ENCODE results near the gene LTA4H.
"Not testable (repeated sequence)": the region's sequence is repeated elsewhere in the genome, so short reads cannot be mapped to it uniquely, and the experiment has no call there.

LTA4H gene

GRCh38 chr12:96068111-96068510 is 32.7 kb upstream of the LTA4H start:
- TF ChIP-seq ZFP30 (CRISPR knock-in tag; IDR thresholded peaks at IDR 0.05) (no peak), RARB (CRISPR knock-in tag; IDR thresholded peaks at IDR 0.05) (no peak), ZNF565 (CRISPR knock-in tag; conservative IDR thresholded peaks at IDR 0.05; ENCODE audit: low read depth) (no peak), ESRRG (CRISPR knock-in tag; IDR thresholded peaks at IDR 0.05) (no peak), TCF4 (CRISPR knock-in tag; IDR thresholded peaks at IDR 0.05; ENCODE audit: borderline replicate concordance) (no peak), CSRNP3 (CRISPR knock-in tag; IDR thresholded peaks at IDR 0.05) (no peak), SNAI2 (CRISPR knock-in tag; IDR thresholded peaks at IDR 0.05) (no peak), ISL1 (CRISPR knock-in tag; IDR thresholded peaks at IDR 0.05) (no peak), ZNF8 (CRISPR knock-in tag; IDR thresholded peaks at IDR 0.05) (no peak), ARNTL (CRISPR knock-in tag; IDR thresholded peaks at IDR 0.05; ENCODE audit: borderline replicate concordance, low read depth) (no peak), TOX (CRISPR knock-in tag; IDR thresholded peaks at IDR 0.05; ENCODE audit: borderline replicate concordance) (no peak), ZNF70 (CRISPR knock-in tag; IDR thresholded peaks at IDR 0.05) (no peak), POU6F1 (CRISPR knock-in tag; IDR thresholded peaks at IDR 0.05; ENCODE audit: borderline replicate concordance, low read depth) (no peak), OSR1 (CRISPR knock-in tag; IDR thresholded peaks at IDR 0.05) (no peak), PPARA (CRISPR knock-in tag; IDR thresholded peaks at IDR 0.05; ENCODE audit: borderline replicate concordance) (no peak), BACH2 (CRISPR knock-in tag; IDR thresholded peaks at IDR 0.05; ENCODE audit: borderline replicate concordance) (no peak), CREB5 (CRISPR knock-in tag; IDR thresholded peaks at IDR 0.05; ENCODE audit: low read depth) (no peak), ZFP3 (CRISPR knock-in tag; IDR thresholded peaks at IDR 0.05) (no peak)
- TF ChIP-seq, protein P1, sequence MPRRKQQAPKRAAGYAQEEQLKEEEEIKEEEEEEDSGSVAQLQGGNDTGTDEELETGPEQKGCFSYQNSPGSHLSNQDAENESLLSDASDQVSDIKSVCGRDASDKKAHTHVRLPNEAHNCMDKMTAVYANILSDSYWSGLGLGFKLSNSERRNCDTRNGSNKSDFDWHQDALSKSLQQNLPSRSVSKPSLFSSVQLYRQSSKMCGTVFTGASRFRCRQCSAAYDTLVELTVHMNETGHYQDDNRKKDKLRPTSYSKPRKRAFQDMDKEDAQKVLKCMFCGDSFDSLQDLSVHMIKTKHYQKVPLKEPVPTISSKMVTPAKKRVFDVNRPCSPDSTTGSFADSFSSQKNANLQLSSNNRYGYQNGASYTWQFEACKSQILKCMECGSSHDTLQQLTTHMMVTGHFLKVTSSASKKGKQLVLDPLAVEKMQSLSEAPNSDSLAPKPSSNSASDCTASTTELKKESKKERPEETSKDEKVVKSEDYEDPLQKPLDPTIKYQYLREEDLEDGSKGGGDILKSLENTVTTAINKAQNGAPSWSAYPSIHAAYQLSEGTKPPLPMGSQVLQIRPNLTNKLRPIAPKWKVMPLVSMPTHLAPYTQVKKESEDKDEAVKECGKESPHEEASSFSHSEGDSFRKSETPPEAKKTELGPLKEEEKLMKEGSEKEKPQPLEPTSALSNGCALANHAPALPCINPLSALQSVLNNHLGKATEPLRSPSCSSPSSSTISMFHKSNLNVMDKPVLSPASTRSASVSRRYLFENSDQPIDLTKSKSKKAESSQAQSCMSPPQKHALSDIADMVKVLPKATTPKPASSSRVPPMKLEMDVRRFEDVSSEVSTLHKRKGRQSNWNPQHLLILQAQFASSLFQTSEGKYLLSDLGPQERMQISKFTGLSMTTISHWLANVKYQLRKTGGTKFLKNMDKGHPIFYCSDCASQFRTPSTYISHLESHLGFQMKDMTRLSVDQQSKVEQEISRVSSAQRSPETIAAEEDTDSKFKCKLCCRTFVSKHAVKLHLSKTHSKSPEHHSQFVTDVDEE (CRISPR knock-in tag; IDR thresholded peaks at IDR 0.05), result no peak
- TF ChIP-seq, protein P2, sequence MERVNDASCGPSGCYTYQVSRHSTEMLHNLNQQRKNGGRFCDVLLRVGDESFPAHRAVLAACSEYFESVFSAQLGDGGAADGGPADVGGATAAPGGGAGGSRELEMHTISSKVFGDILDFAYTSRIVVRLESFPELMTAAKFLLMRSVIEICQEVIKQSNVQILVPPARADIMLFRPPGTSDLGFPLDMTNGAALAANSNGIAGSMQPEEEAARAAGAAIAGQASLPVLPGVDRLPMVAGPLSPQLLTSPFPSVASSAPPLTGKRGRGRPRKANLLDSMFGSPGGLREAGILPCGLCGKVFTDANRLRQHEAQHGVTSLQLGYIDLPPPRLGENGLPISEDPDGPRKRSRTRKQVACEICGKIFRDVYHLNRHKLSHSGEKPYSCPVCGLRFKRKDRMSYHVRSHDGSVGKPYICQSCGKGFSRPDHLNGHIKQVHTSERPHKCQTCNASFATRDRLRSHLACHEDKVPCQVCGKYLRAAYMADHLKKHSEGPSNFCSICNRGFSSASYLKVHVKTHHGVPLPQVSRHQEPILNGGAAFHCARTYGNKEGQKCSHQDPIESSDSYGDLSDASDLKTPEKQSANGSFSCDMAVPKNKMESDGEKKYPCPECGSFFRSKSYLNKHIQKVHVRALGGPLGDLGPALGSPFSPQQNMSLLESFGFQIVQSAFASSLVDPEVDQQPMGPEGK (CRISPR knock-in tag; IDR thresholded peaks at IDR 0.05; ENCODE audit: borderline replicate concordance), result no peak
- ATAC-seq, result no peak

DNA sequence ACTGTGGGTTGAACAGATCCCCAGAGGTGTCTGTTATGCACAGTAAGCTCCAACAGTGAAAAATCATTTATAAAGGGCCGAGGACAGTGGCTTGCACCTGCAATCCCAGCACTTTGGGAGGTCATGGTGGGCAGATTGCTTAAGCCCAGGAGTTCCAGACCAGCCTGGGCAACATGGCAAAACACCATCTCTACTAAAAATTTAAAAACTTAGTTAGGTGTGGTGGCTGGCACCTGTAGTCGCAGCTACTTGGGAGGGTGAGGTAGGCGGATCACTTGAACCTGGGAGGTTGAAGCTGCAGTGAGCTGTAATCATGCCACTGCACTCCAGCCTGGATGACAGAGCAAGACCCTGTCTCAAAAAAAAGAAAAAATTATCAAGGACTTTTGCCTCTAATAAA is 30.4 kb upstream of the LTA4H start:
- not testable (repeated sequence) for ATAC-seq

DNA sequence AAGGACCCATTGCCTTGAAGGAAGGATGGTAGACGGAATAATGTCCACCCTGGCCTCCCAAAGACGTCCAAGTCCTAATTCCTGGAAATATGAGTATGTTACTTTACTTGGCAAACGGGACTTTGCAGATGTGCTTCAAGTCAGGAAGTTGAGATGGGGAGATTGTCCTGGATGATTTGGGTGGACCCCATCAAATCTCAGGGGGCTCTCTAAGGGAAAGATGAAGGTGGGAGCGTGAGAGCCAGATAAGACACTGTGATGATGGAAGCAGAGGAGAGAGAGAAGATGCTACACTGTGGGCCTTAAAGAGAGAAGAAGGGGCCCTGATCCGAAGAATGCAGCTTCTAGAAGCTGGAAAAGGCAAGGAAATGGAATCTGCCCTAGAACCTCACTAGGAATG is 29.6 kb upstream of the LTA4H start:
- ATAC-seq, result no peak
- TF ChIP-seq, protein P1 (CRISPR knock-in tag; IDR thresholded peaks at IDR 0.05), result no peak
- no peak for TF ChIP-seq RARB (CRISPR knock-in tag; IDR thresholded peaks at IDR 0.05)
- TF ChIP-seq SNAI2 (CRISPR knock-in tag; IDR thresholded peaks at IDR 0.05), result no peak
- no peak for TF ChIP-seq CREB5 (CRISPR knock-in tag; IDR thresholded peaks at IDR 0.05; ENCODE audit: low read depth)
- no peak for TF ChIP-seq CSDC2 (CRISPR knock-in tag; IDR thresholded peaks at IDR 0.05)
